HCT116 (cell line): ENCODE measurements around the gene CWC27.

Experiments used
- ATF3 ChIP-seq: IDR thresholded peaks from 2 replicates; pipeline ENCODE4 v1.6.1; 2012
- EZH2 ChIP-seq: fragments of 200-600 bp; sonication (generic); IDR thresholded peaks from 2 replicates; pipeline ENCODE4 v1.6.1; 2017; ENCODE audit warnings: antibody characterized with exemption, mixed run types
- EZH2phosphoT487 ChIP-seq: fragments of 200-600 bp; IDR thresholded peaks from 2 replicates; pipeline ENCODE4 v1.6.1; 2018; ENCODE audit warnings: antibody characterized with exemption, borderline replicate concordance
- POLR2A ChIP-seq: IDR thresholded peaks from 2 replicates; pipeline ENCODE4 v1.7.0; 2011; ENCODE audit warnings: borderline replicate concordance; ENCODE audit not compliant: insufficient read depth, insufficient read length; ENCODE audit errors: extremely low read depth
- POLR2AphosphoS5 ChIP-seq: IDR thresholded peaks from 2 replicates; pipeline ENCODE4 v1.6.1; 2011; ENCODE audit warnings: mild to moderate bottlenecking, low read depth, low read length, moderate library complexity
- RAD21 ChIP-seq: IDR thresholded peaks from 2 replicates; pipeline ENCODE4 v1.6.1; 2012; ENCODE audit warnings: low read depth, mild to moderate bottlenecking
- YY1 ChIP-seq: IDR thresholded peaks from 2 replicates; pipeline ENCODE4 v1.6.1; 2011; ENCODE audit warnings: low read length, low read depth, moderate library complexity, mild to moderate bottlenecking; ENCODE audit not compliant: insufficient replicate concordance; ENCODE audit errors: extremely low read depth
- ZFX ChIP-seq: fragments of 450-650 bp; IDR thresholded peaks from 2 replicates; pipeline ENCODE4 v1.6.1; 2017
- TF ChIP-seq, protein P1 (sequence below): IDR thresholded peaks from 2 replicates; pipeline ENCODE4 v1.6.1; 2011; ENCODE audit warnings: mild to moderate bottlenecking, low read length, moderate library complexity; ENCODE audit not compliant: insufficient replicate concordance; ENCODE audit errors: extremely low read depth
- TF ChIP-seq, protein P2 (sequence below), 3 experiments: fragments of 200-600 bp in 1 of 3; sonication (generic) in 1 of 3; IDR thresholded peaks in 2 of 3; conservative IDR thresholded peaks in 1 of 3; 2 replicates each; pipeline ENCODE4 v1.5.1; 2012 to 2017; ENCODE audit warnings: low read depth in 2 of 3, low read length in 2 of 3, antibody characterized with exemption in 1 of 3, borderline replicate concordance in 1 of 3, control low read depth in 1 of 3, mild to moderate bottlenecking in 1 of 3, mixed read lengths in 1 of 3, mixed run types in 1 of 3, moderate library complexity in 1 of 3; ENCODE audit not compliant: insufficient read depth in 1 of 3
- TF ChIP-seq, protein P3 (sequence below): IDR thresholded peaks from 2 replicates; pipeline ENCODE4 v1.6.1; 2012; ENCODE audit warnings: low read depth

GRCh38 chr5:64836786-64837185 is 68.1 kb downstream of the CWC27 start:
- no peak for TF ChIP-seq RAD21
- TF ChIP-seq, protein P1, sequence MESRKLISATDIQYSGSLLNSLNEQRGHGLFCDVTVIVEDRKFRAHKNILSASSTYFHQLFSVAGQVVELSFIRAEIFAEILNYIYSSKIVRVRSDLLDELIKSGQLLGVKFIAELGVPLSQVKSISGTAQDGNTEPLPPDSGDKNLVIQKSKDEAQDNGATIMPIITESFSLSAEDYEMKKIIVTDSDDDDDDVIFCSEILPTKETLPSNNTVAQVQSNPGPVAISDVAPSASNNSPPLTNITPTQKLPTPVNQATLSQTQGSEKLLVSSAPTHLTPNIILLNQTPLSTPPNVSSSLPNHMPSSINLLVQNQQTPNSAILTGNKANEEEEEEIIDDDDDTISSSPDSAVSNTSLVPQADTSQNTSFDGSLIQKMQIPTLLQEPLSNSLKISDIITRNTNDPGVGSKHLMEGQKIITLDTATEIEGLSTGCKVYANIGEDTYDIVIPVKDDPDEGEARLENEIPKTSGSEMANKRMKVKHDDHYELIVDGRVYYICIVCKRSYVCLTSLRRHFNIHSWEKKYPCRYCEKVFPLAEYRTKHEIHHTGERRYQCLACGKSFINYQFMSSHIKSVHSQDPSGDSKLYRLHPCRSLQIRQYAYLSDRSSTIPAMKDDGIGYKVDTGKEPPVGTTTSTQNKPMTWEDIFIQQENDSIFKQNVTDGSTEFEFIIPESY, result no peak
- no peak for TF ChIP-seq EZH2
- TF ChIP-seq, protein P2, sequence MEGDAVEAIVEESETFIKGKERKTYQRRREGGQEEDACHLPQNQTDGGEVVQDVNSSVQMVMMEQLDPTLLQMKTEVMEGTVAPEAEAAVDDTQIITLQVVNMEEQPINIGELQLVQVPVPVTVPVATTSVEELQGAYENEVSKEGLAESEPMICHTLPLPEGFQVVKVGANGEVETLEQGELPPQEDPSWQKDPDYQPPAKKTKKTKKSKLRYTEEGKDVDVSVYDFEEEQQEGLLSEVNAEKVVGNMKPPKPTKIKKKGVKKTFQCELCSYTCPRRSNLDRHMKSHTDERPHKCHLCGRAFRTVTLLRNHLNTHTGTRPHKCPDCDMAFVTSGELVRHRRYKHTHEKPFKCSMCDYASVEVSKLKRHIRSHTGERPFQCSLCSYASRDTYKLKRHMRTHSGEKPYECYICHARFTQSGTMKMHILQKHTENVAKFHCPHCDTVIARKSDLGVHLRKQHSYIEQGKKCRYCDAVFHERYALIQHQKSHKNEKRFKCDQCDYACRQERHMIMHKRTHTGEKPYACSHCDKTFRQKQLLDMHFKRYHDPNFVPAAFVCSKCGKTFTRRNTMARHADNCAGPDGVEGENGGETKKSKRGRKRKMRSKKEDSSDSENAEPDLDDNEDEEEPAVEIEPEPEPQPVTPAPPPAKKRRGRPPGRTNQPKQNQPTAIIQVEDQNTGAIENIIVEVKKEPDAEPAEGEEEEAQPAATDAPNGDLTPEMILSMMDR (IDR thresholded peaks at IDR 0.05 in 2 of 3, conservative IDR thresholded peaks at IDR 0.05 in 1 of 3; ENCODE audit: borderline replicate concordance in 1 of 3, insufficient read depth in 1 of 3, low read depth in 2 of 3, low read length in 2 of 3), result no peak
- TF ChIP-seq YY1, result no peak
- no peak for TF ChIP-seq ATF3
- no peak for TF ChIP-seq POLR2A
- TF ChIP-seq, protein P3, sequence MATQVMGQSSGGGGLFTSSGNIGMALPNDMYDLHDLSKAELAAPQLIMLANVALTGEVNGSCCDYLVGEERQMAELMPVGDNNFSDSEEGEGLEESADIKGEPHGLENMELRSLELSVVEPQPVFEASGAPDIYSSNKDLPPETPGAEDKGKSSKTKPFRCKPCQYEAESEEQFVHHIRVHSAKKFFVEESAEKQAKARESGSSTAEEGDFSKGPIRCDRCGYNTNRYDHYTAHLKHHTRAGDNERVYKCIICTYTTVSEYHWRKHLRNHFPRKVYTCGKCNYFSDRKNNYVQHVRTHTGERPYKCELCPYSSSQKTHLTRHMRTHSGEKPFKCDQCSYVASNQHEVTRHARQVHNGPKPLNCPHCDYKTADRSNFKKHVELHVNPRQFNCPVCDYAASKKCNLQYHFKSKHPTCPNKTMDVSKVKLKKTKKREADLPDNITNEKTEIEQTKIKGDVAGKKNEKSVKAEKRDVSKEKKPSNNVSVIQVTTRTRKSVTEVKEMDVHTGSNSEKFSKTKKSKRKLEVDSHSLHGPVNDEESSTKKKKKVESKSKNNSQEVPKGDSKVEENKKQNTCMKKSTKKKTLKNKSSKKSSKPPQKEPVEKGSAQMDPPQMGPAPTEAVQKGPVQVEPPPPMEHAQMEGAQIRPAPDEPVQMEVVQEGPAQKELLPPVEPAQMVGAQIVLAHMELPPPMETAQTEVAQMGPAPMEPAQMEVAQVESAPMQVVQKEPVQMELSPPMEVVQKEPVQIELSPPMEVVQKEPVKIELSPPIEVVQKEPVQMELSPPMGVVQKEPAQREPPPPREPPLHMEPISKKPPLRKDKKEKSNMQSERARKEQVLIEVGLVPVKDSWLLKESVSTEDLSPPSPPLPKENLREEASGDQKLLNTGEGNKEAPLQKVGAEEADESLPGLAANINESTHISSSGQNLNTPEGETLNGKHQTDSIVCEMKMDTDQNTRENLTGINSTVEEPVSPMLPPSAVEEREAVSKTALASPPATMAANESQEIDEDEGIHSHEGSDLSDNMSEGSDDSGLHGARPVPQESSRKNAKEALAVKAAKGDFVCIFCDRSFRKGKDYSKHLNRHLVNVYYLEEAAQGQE, result no peak
- no peak for TF ChIP-seq ZFX
- no peak for TF ChIP-seq POLR2AphosphoS5
- no peak for TF ChIP-seq EZH2phosphoT487
